ENCODE results near the gene GREB1.

- no peak for TF ChIP-seq CTCF (IDR thresholded peaks at IDR 0.05; ENCODE audit: low read length)
- TF ChIP-seq EZH2 (IDR thresholded peaks at IDR 0.05; ENCODE audit: borderline replicate concordance, low read length), result no peak
Observed at GRCh38 chr2:11665510-11666362, 131.9 kb downstream of the GREB1 start.
